Tibial nerve (tissue), 4 donors: ENCODE results near the gene DCTD. TPM values are rescaled to one million over a fixed set of nuclear protein-coding genes. Genes with fewer than 3 reads are reported as not detected.

Source experiments
- DNase-seq, 2 donors: peaks; one replicate each; pipeline ENCODE4 v3.0.0-alpha.2; 2019; ENCODE audit warnings: low spot score in 2 of 2
- H3K27ac ChIP-seq, 4 donors: fragments of 200-600 bp; sonication (generic) in 3 of 4; one replicate each; pipeline ENCODE4 v1.5.1; 2017 to 2019; ENCODE audit warnings: mild to moderate bottlenecking in 1 of 4
- H3K27me3 ChIP-seq, 2 donors: fragments of 200-600 bp; sonication (generic) in 1 of 2; one replicate each; pipeline versions ENCODE4 v1.5.1 to v1.6.0; 2017 to 2019
- H3K36me3 ChIP-seq, 3 donors: fragments of 200-600 bp; sonication (generic); one replicate each; pipeline ENCODE4 v1.5.1; 2018 to 2019
- H3K4me1 ChIP-seq, 4 donors: fragments of 200-600 bp; sonication (generic) in 3 of 4; one replicate each; pipeline ENCODE4 v1.5.1; 2017 to 2019
- H3K4me3 ChIP-seq, 4 donors: fragments of 200-600 bp; sonication (generic) in 3 of 4; one replicate each; pipeline ENCODE4 v1.5.1; 2017 to 2019; ENCODE audit warnings: mild to moderate bottlenecking in 1 of 4, moderate library complexity in 1 of 4
- H3K9me3 ChIP-seq, 4 donors: fragments of 200-600 bp; sonication (generic) in 3 of 4; one replicate each; pipeline ENCODE4 v1.5.1; 2017 to 2019
- CTCF ChIP-seq, 5 experiments: fragments of 200-600 bp in 3 of 5; fragments of 450-650 bp in 2 of 5; sonication (generic) in 3 of 5; IDR thresholded peaks; one replicate each; pipeline ENCODE4 v1.5.1; 2016 to 2019; ENCODE audit warnings: antibody characterized with exemption in 5 of 5, mild to moderate bottlenecking in 3 of 5, moderate library complexity in 2 of 5
- EP300 ChIP-seq, 2 donors: sonication (generic); formaldehyde crosslinking; IDR thresholded peaks; one replicate each; pipeline ENCODE4 v1.6.1; 2017; ENCODE audit warnings: antibody characterized with exemption in 2 of 2, mild to moderate bottlenecking in 1 of 2
- POLR2A ChIP-seq, 2 donors: fragments of 450-650 bp; IDR thresholded peaks; one replicate each; pipeline ENCODE4 v1.6.1; 2017; ENCODE audit warnings: antibody characterized with exemption in 2 of 2, mild to moderate bottlenecking in 2 of 2, moderate library complexity in 2 of 2
- WGBS, 2 donors: methylation state at CpG; one replicate each; pipeline ENCODE4 v1.1.5; 2018; 5-methylcytosine and 5-hydroxymethylcytosine counted together
- total RNA-seq, 4 donors: library from RNA; depleted of rRNA; stranded (reverse); fragments of >200 nt; gene quantifications; one replicate each; pipeline ENCODE4 v1.1.0, GENCODE V29; 2016

DCTD gene
- total RNA-seq, 4 donors from 2014 or later, result 50.4 to 76.3 (median 55.8) TPM

DNA sequence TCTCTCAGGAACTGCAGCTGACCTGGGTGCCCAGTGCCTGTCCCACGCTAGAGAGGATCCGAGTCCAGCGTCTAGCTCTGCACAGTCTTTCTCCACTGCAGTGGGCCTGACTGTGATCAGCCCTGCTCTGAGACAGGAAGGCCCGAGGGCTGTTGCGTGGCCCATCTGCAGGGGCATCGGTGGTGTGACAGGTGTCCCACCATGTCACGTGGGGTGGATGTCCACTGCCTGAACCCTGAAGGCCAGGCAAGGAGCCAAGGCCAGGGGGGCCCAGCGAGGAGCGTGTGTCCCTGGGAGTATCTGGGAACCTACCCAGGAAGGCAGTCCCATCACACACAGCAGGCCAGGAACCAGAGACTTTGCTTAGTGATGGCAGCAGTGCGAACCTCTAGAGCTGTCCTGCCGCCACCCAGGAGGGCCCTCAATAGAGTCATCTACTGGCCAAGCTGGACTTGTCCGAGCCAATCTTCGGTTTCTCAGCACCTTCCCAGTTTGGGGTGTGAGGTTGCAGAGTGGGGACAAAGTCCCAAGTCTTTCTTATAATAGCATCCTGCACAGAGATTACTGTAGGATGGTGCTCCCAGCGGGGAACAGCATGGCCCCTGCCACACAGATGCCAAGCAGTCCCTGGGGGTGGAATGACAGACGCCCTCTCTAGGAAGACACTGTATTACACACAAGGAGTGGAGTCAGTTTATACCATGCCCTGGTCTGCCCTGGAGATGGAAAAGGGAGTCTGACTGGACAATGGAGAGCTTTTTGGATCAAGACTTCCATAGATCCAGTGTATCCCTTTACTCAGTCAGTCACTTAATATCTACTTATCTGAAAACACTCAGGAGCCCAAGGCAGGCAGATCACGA, 38.3 kb downstream of the DCTD start:
- H3K27me3 ChIP-seq, result no peaks in the 10 kb centered on the region
- peaks cover 0 to 40% (median 0%) of the 10 kb centered on the region in 3 donors for H3K36me3 ChIP-seq
- no peak overlapping the region for H3K27ac ChIP-seq
- H3K4me3 ChIP-seq, result no peak overlapping the region
- no peak for TF ChIP-seq POLR2A (IDR thresholded peaks at IDR 0.05)
- TF ChIP-seq EP300 (IDR thresholded peaks at IDR 0.05), result no peak
- TF ChIP-seq CTCF (IDR thresholded peaks at IDR 0.05), result no peak
- peaks cover 0 to 9% (median 2%) of the 10 kb centered on the region in 4 donors for H3K4me1 ChIP-seq
- DNase-seq, result no peak
- WGBS, 2 donors, result 67 to 69% methylated on average over 14 to 16 of the region's 16 CpGs
- H3K9me3 ChIP-seq, result no peaks in the 10 kb centered on the region

- Histone ChIP-seq H3K4me1 (peaks cover 0 to 9% (median 2%) of the 10 kb centered on the region in 4 donors), H3K4me3 (no peak overlapping the region), H3K36me3 (peaks cover 0 to 40% (median 0%) of the 10 kb centered on the region in 3 donors), H3K9me3 (no peaks in the 10 kb centered on the region), H3K27ac (no peak overlapping the region), H3K27me3 (no peaks in the 10 kb centered on the region)
- no peak for DNase-seq
- WGBS, 2 donors, result 91 to 96% methylated on average over 9 of the region's 9 CpGs
- no peak for TF ChIP-seq EP300 (IDR thresholded peaks at IDR 0.05)
- no peak for TF ChIP-seq POLR2A (IDR thresholded peaks at IDR 0.05)
- TF ChIP-seq CTCF (IDR thresholded peaks at IDR 0.05), result no peak
These were observed 39.8 kb downstream of the DCTD start for GRCh38 chr4:182877326-182877883.

- Histone ChIP-seq H3K9me3 (no peaks in the 10 kb centered on the region), H3K27ac (no peak overlapping the region), H3K4me3 (no peak overlapping the region), H3K36me3 (peaks cover 0 to 44% (median 0%) of the 10 kb centered on the region in 3 donors), H3K4me1 (peaks cover 0 to 9% (median 2%) of the 10 kb centered on the region in 4 donors), H3K27me3 (no peaks in the 10 kb centered on the region)
- TF ChIP-seq POLR2A (IDR thresholded peaks at IDR 0.05) (no peak), EP300 (IDR thresholded peaks at IDR 0.05) (no peak), CTCF (IDR thresholded peaks at IDR 0.05) (no peak)
- DNase-seq, result no peak
- 91 to 94% methylated on average over 8 of the region's 8 CpGs for WGBS, 2 donors
These were observed 40.8 kb downstream of the DCTD start for GRCh38 chr4:182876427-182876826.

- Histone ChIP-seq H3K27me3 (no peaks in the 10 kb centered on the region), H3K36me3 (peaks cover 0 to 40% (median 0%) of the 10 kb centered on the region in 3 donors), H3K9me3 (no peaks in the 10 kb centered on the region), H3K4me3 (no peak overlapping the region), H3K4me1 (peaks cover 0 to 5% (median under 1%) of the 10 kb centered on the region in 4 donors), H3K27ac (no peak overlapping the region)
- 72 to 78% methylated on average over 20 of the region's 20 CpGs for WGBS, 2 donors
- no peak for TF ChIP-seq POLR2A (IDR thresholded peaks at IDR 0.05)
- no peak for TF ChIP-seq EP300 (IDR thresholded peaks at IDR 0.05)
- TF ChIP-seq CTCF (IDR thresholded peaks at IDR 0.05), result no peak
- no peak for DNase-seq
These were observed 41.5 kb downstream of the DCTD start for GRCh38 chr4:182875453-182876405.
